Gastroesophageal sphincter (tissue), 3 donors: ENCODE measurements around the gene NEU2.

Experiments used
- CTCF ChIP-seq, 4 experiments: fragments of 200-600 bp in 2 of 4; fragments of 450-650 bp in 2 of 4; sonication (generic) in 1 of 4; IDR thresholded peaks; one replicate each; pipeline ENCODE4 v1.5.1; 2017 to 2019; ENCODE audit warnings: antibody characterized with exemption in 4 of 4, mild to moderate bottlenecking in 2 of 4, moderate library complexity in 2 of 4
- POLR2A ChIP-seq, 2 donors: fragments of 450-650 bp; IDR thresholded peaks; one replicate each; pipeline ENCODE4 v1.6.1; 2017; ENCODE audit warnings: antibody characterized with exemption in 2 of 2, mild to moderate bottlenecking in 2 of 2, moderate library complexity in 1 of 2

DNA sequence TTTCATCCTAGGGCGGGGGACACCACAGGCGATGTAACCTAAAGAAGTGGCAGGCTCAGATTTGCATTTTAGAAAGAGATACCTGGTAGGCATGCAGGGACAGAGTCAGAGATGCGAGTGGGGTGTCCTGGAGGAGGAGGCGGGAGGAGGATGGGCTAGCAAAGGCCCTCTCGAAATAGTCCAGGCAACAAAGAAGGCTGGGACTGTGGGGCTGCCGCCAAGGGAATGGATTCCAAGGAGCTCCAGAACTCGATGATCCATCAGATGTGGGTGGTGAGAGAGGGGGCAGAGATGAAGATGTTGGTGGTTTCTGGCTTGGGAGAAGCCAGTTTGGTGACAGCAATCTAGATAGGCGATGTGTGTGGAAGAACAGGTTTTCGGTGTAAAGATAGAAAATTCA, 15.2 kb downstream of the NEU2 start:
- TF ChIP-seq POLR2A (IDR thresholded peaks at IDR 0.05), result no peak
- no peak for TF ChIP-seq CTCF (IDR thresholded peaks at IDR 0.05)
